Measurements from ENCODE around the gene HIRA. TPM values are rescaled to one million over a fixed set of nuclear protein-coding genes. Genes with fewer than 3 reads are reported as not detected.
"Not testable (repeated sequence)": the region's sequence is repeated elsewhere in the genome, so short reads cannot be mapped to it uniquely, and the experiment has no call there.

Gene HIRA
- total RNA-seq, 4 donors from 2014 or later, result 18.3 to 29.3 (median 20.3) TPM

- H3K27me3 ChIP-seq, result no peaks in the 10 kb centered on the region
- intact Hi-C loops (cut with DNase I; ENCODE audit: low total_unique reads), result no loop called here
- 95% methylated on average over 3 of the region's 3 CpGs; no CpG with 5 or more reads in 1 of the 2 donors for WGBS, 2 donors (ENCODE audit: low coverage in 1 of 2)
- no peak for TF ChIP-seq POLR2AphosphoS5 (IDR thresholded peaks at IDR 0.05)
- no peak for TF ChIP-seq POLR2A (IDR thresholded peaks at IDR 0.05)
- no peak for TF ChIP-seq CTCF (IDR thresholded peaks at IDR 0.05)
- TF ChIP-seq EP300 (IDR thresholded peaks at IDR 0.05; ENCODE audit: low read depth), result no peak
- H3K4me1 ChIP-seq, result no peaks in the 10 kb centered on the region
- in situ Hi-C loops (cut with MboI; ENCODE audit: low pct_ligation_motif_present in 1 of 4, low pct_unique_long_range_greater_than_20kb in 1 of 4, low sequenced_read_pairs in 3 of 4), result no loop called here
- no peak overlapping the region for H3K4me3 ChIP-seq
- H3K36me3 ChIP-seq, result peaks cover 0 to 38% (median 16%) of the 10 kb centered on the region in 4 donors
- no peak overlapping the region for H3K27ac ChIP-seq
- no peak for DNase-seq
- H3K9me3 ChIP-seq, result peaks cover 0 to 10% of the 10 kb centered on the region in 2 donors
Measured at GRCh38 chr22:19329454-19329853, 102.1 kb downstream of the HIRA start.

- Histone ChIP-seq H3K27ac (no peak overlapping the region), H3K4me1 (no peaks in the 10 kb centered on the region), H3K9me3 (no peaks in the 10 kb centered on the region), H3K4me3 (no peak overlapping the region), H3K36me3 (peaks cover 0 to 12% (median 4%) of the 10 kb centered on the region in 4 donors), H3K27me3 (no peaks in the 10 kb centered on the region)
- no peak for TF ChIP-seq CTCF (IDR thresholded peaks at IDR 0.05)
- TF ChIP-seq POLR2A (IDR thresholded peaks at IDR 0.05), result no peak
- no peak for TF ChIP-seq POLR2AphosphoS5 (IDR thresholded peaks at IDR 0.05)
- no peak for TF ChIP-seq EP300 (IDR thresholded peaks at IDR 0.05; ENCODE audit: low read depth)
- 90 to 93% methylated on average over 2 to 5 of the region's 5 CpGs for WGBS, 2 donors (ENCODE audit: low coverage in 1 of 2)
- in situ Hi-C loops (cut with MboI; ENCODE audit: low pct_ligation_motif_present in 1 of 4, low pct_unique_long_range_greater_than_20kb in 1 of 4, low sequenced_read_pairs in 3 of 4) (no loop called here), intact Hi-C loops (cut with DNase I; ENCODE audit: low total_unique reads) (no loop called here)
- DNase-seq, result no peak
Measured at GRCh38 chr22:19325296-19325948, 106.1 kb downstream of the HIRA start.

- H3K27ac ChIP-seq; in situ Hi-C loops (cut with MboI; ENCODE audit: low pct_ligation_motif_present in 1 of 4, low pct_unique_long_range_greater_than_20kb in 1 of 4, low sequenced_read_pairs in 3 of 4): not testable (repeated sequence)
Measured at GRCh38 chr22:19323420-19323819, 108.1 kb downstream of the HIRA start.

GRCh38 chr22:19321757-19322156, 109.8 kb downstream of the HIRA start:
- peaks cover 22 to 24% of the 10 kb centered on the region in 2 donors for H3K9me3 ChIP-seq
- no peak for DNase-seq
- TF ChIP-seq CTCF (IDR thresholded peaks at IDR 0.05) (no peak), EP300 (IDR thresholded peaks at IDR 0.05; ENCODE audit: low read depth) (no peak)
- WGBS, 2 donors (ENCODE audit: low coverage in 1 of 2), result 72 to 80% methylated on average over 2 of the region's 2 CpGs
- no peaks in the 10 kb centered on the region for H3K27me3 ChIP-seq
- no peaks in the 10 kb centered on the region for H3K4me1 ChIP-seq
- intact Hi-C loops (cut with DNase I; ENCODE audit: low total_unique reads), result no loop called here
- H3K27ac ChIP-seq, result no peak overlapping the region
- H3K36me3 ChIP-seq, result no peaks in the 10 kb centered on the region
- in situ Hi-C loops (cut with MboI; ENCODE audit: low pct_ligation_motif_present in 1 of 4, low pct_unique_long_range_greater_than_20kb in 1 of 4, low sequenced_read_pairs in 3 of 4), result no loop called here
- H3K4me3 ChIP-seq, result no peak overlapping the region

More at GRCh38 chr22:19323420-19323819, 108.1 kb downstream of the HIRA start:
- H3K27me3 ChIP-seq; H3K9me3 ChIP-seq; H3K36me3 ChIP-seq; H3K4me1 ChIP-seq; H3K4me3 ChIP-seq; DNase-seq; intact Hi-C loops (cut with DNase I; ENCODE audit: low total_unique reads): not testable (repeated sequence)
- 75 to 89% methylated on average over 2 to 6 of the region's 6 CpGs for WGBS, 2 donors (ENCODE audit: low coverage in 1 of 2)

GRCh38 chr22:19320136-19320535, 111.4 kb downstream of the HIRA start:
- intact Hi-C loops (cut with DNase I; ENCODE audit: low total_unique reads); H3K27me3 ChIP-seq; H3K4me1 ChIP-seq; H3K36me3 ChIP-seq; H3K4me3 ChIP-seq; H3K27ac ChIP-seq; DNase-seq; in situ Hi-C loops (cut with MboI; ENCODE audit: low pct_ligation_motif_present in 1 of 4, low pct_unique_long_range_greater_than_20kb in 1 of 4, low sequenced_read_pairs in 3 of 4): not testable (repeated sequence)
- H3K9me3 ChIP-seq, result peaks cover 33 to 36% of the 10 kb centered on the region in 2 donors
- 92 to 94% methylated on average over 8 of the region's 8 CpGs for WGBS, 2 donors (ENCODE audit: low coverage in 1 of 2)

All from transverse colon (tissue), 4 donors.